Neural progenitor cell (in vitro differentiated cells): ENCODE measurements around the gene CFAP299. TPM values are rescaled to one million over a fixed set of nuclear protein-coding genes. Genes with fewer than 3 reads are reported as not detected.

Source experiments
- DNase-seq: peaks from one replicate; pipeline ENCODE4 v3.0.0-alpha.2; 2016; ENCODE audit warnings: low spot score
- H2AFZ ChIP-seq: fragments of 200-600 bp; sonication (generic); replicated peaks from 2 replicates; pipeline ENCODE4 v1.6.1; 2016; ENCODE audit warnings: antibody characterized with exemption
- H3F3A ChIP-seq: fragments of 200-600 bp; sonication (generic); 2 replicates; pipeline ENCODE4 v1.6.1; 2016; ENCODE audit warnings: antibody characterized with exemption, low read depth
- H3K27ac ChIP-seq: fragments of 200-600 bp; sonication (generic); 2 replicates; pipeline ENCODE4 v1.5.1; 2016; ENCODE audit warnings: mild to moderate bottlenecking
- H3K27me3 ChIP-seq: fragments of 200-600 bp; sonication (generic); 2 replicates; pipeline ENCODE4 v1.6.1; 2016; ENCODE audit warnings: mild to moderate bottlenecking, moderate library complexity
- H3K36me3 ChIP-seq: fragments of 200-600 bp; sonication (generic); 2 replicates; pipeline ENCODE4 v1.5.1; 2016
- H3K4me1 ChIP-seq: fragments of 200-600 bp; sonication (generic); 2 replicates; pipeline ENCODE4 v1.6.1; 2016; ENCODE audit warnings: mixed run types
- H3K4me2 ChIP-seq: fragments of 200-600 bp; sonication (generic); 2 replicates; pipeline ENCODE4 v1.6.1; 2016
- H3K4me3 ChIP-seq: fragments of 200-600 bp; sonication (generic); 2 replicates; pipeline ENCODE4 v1.5.1; 2016
- H3K79me2 ChIP-seq: fragments of 200-600 bp; sonication (generic); 2 replicates; pipeline ENCODE4 v1.6.1; 2016; ENCODE audit warnings: low read depth
- H3K9ac ChIP-seq: fragments of 200-600 bp; sonication (generic); 2 replicates; pipeline ENCODE4 v1.6.1; 2016
- H3K9me3 ChIP-seq: fragments of 200-600 bp; sonication (generic); 2 replicates; pipeline ENCODE4 v1.5.1; 2016; ENCODE audit warnings: low read depth
- H4K20me1 ChIP-seq: fragments of 200-600 bp; sonication (generic); 2 replicates; pipeline ENCODE4 v1.6.1; 2016; ENCODE audit warnings: low read depth
- H3K27ac Mint-ChIP-seq: 3 replicates; pipeline ENCODE4 v1.8.0; 2021; ENCODE audit warnings: mixed read lengths
- H3K27me3 Mint-ChIP-seq: 2 replicates; pipeline ENCODE4 v1.8.0; 2022; ENCODE audit warnings: low read depth, mild to moderate bottlenecking, inconsistent platforms, moderate library complexity, mixed read lengths; ENCODE audit not compliant: insufficient read depth
- H3K36me3 Mint-ChIP-seq: 3 replicates; pipeline ENCODE4 v1.8.0; 2021; ENCODE audit warnings: mixed read lengths
- H3K4me1 Mint-ChIP-seq: 3 replicates; pipeline ENCODE4 v1.8.0; 2021; ENCODE audit warnings: mixed read lengths
- H3K4me3 Mint-ChIP-seq: 3 replicates; pipeline ENCODE4 v1.8.0; 2021; ENCODE audit warnings: mild to moderate bottlenecking, moderate library complexity, mixed read lengths
- H3K9me3 Mint-ChIP-seq: 3 replicates; pipeline ENCODE4 v1.8.0; 2020; ENCODE audit warnings: mixed read lengths
- EZH2 ChIP-seq: fragments of 200-600 bp; sonication (generic); IDR thresholded peaks from 2 replicates; pipeline ENCODE4 v1.6.1; 2017; ENCODE audit warnings: antibody characterized with exemption, mild to moderate bottlenecking, moderate library complexity
- EZH2phosphoT487 ChIP-seq: fragments of 200-600 bp; sonication (generic); IDR thresholded peaks from 2 replicates; pipeline ENCODE4 v1.6.1; 2017; ENCODE audit warnings: antibody characterized with exemption
- total RNA-seq: library from RNA; depleted of rRNA; stranded (reverse); fragments of >200 nt; gene quantifications from 2 replicates; pipeline ENCODE4 v1.2.3, GENCODE V29; 2015; ENCODE audit warnings: low replicate concordance
- TF ChIP-seq, protein P1 (sequence below): fragments of 200-600 bp; sonication (generic); IDR thresholded peaks from 2 replicates; pipeline ENCODE4 v1.5.1; 2017; ENCODE audit warnings: antibody characterized with exemption, mild to moderate bottlenecking

CFAP299 gene
- total RNA-seq, 1 donor from 2014 or later = not detected

DNA sequence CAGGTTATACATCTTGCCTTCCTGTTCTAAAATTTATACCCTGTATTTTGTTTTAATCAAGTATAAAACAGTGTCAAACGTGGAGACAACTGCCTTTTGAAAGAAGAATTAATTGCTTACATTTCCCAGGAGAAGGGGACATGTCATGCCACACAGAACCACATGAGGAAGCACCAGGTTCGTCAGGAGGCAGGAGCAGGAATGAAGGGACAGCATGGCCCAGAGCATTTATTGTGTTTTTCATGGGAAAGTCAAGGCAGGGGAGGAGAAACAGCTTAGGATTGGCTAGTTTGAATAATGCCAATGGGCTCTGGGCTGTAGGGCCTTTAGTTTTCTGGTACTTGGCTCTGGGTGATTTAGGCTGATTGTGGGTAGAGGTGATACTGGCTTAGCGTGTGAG, 203.7 kb downstream of the CFAP299 start:
- H2AFZ ChIP-seq = no peak overlapping the region
- H3K9me3 Mint-ChIP-seq = no peaks in the 10 kb centered on the region

DNA sequence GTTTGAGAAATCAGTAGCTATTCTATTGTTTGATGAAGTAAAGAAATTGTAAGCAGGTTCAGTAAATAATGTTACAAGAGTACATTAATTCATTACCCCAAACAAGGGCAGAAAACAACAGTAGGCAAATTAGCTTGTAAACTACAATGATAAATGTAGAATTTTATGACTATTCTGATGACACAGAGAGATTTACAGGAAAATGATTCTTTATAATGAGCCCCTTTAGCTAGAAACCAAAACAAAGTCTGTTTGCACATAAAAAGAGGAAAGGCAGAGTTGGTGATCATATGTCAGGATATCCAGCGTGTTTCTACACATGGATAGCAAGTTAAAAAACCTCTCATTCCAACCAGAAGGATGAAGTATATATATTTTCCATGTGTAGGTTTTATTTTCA, 204.8 kb downstream of the CFAP299 start:
- no peak overlapping the region for H3K27ac Mint-ChIP-seq
- H3K4me1 Mint-ChIP-seq = no peaks in the 10 kb centered on the region
- H3K36me3 ChIP-seq = no peaks in the 10 kb centered on the region
- H3K4me3 ChIP-seq = no peak overlapping the region
- H3K9ac ChIP-seq = no peak overlapping the region
- no peak overlapping the region for H3K27ac ChIP-seq
- no peak overlapping the region for H3K4me2 ChIP-seq
- H3K9me3 ChIP-seq = no peaks in the 10 kb centered on the region
- no peaks in the 10 kb centered on the region for H3K4me1 ChIP-seq
- H3K36me3 Mint-ChIP-seq = no peaks in the 10 kb centered on the region
- no peaks in the 10 kb centered on the region for H3K27me3 Mint-ChIP-seq
- H3K4me3 Mint-ChIP-seq = no peak overlapping the region
- no peaks in the 10 kb centered on the region for H3F3A ChIP-seq
- DNase-seq = no peak
- no peak for TF ChIP-seq EZH2phosphoT487
- TF ChIP-seq, protein P1, sequence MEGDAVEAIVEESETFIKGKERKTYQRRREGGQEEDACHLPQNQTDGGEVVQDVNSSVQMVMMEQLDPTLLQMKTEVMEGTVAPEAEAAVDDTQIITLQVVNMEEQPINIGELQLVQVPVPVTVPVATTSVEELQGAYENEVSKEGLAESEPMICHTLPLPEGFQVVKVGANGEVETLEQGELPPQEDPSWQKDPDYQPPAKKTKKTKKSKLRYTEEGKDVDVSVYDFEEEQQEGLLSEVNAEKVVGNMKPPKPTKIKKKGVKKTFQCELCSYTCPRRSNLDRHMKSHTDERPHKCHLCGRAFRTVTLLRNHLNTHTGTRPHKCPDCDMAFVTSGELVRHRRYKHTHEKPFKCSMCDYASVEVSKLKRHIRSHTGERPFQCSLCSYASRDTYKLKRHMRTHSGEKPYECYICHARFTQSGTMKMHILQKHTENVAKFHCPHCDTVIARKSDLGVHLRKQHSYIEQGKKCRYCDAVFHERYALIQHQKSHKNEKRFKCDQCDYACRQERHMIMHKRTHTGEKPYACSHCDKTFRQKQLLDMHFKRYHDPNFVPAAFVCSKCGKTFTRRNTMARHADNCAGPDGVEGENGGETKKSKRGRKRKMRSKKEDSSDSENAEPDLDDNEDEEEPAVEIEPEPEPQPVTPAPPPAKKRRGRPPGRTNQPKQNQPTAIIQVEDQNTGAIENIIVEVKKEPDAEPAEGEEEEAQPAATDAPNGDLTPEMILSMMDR = no peak
- TF ChIP-seq EZH2 = no peak
- no peak overlapping the region for H2AFZ ChIP-seq
- no peaks in the 10 kb centered on the region for H4K20me1 ChIP-seq
- no peaks in the 10 kb centered on the region for H3K79me2 ChIP-seq
- H3K27me3 ChIP-seq = no peaks in the 10 kb centered on the region
- H3K9me3 Mint-ChIP-seq = no peaks in the 10 kb centered on the region

More for the DNA sequence above, 203.7 kb downstream of the CFAP299 start:
- H4K20me1 ChIP-seq = no peaks in the 10 kb centered on the region
- H3K27ac Mint-ChIP-seq = peak overlapping the region; percentile 15
- H3K4me3 ChIP-seq = no peak overlapping the region
- no peaks in the 10 kb centered on the region for H3K4me1 Mint-ChIP-seq
- no peaks in the 10 kb centered on the region for H3F3A ChIP-seq
- H3K9me3 ChIP-seq = no peaks in the 10 kb centered on the region
- H3K79me2 ChIP-seq = no peaks in the 10 kb centered on the region
- no peak overlapping the region for H3K4me2 ChIP-seq
- H3K27me3 Mint-ChIP-seq = no peaks in the 10 kb centered on the region
- no peak overlapping the region for H3K27ac ChIP-seq
- TF ChIP-seq EZH2phosphoT487 (no peak), EZH2 (no peak)
- TF ChIP-seq, protein P1 = no peak
- H3K4me3 Mint-ChIP-seq = no peak overlapping the region
- peak; percentile 3 for DNase-seq
- no peaks in the 10 kb centered on the region for H3K36me3 ChIP-seq
- H3K4me1 ChIP-seq = no peaks in the 10 kb centered on the region
- H3K36me3 Mint-ChIP-seq = no peaks in the 10 kb centered on the region
- no peaks in the 10 kb centered on the region for H3K27me3 ChIP-seq
- no peak overlapping the region for H3K9ac ChIP-seq

DNA sequence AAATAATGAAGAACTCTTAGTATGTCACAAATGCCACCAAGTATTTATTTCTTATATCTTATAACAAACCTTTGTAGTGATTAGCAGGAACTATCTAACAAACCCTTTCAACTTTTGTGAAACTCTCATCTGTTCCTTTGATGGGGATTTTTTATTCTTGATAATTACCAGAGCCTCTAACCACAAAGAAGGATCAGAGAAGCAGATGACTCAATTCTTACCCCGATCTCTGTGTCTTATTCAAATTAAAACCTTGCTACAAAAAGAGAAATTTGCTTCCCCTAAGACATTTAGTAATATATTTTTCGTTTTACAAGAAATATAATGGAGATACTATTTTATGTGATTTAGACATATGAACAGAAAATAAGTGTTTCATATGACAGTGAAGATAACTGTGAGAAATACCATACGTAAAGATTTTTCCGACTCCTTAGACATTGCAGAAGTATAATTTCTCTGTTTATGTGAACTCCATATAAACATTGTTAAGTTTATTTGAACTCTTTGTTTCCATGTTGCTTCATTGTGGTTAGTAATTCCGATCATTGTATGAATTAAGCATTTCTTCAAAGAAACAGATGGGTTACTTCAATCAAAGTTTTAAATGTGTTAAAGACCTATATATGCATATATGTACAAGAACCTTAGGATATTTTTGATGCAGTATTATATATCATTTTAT, 205.4 kb downstream of the CFAP299 start:
- H3K4me1 Mint-ChIP-seq = no peaks in the 10 kb centered on the region
- Histone ChIP-seq H3K4me1 (no peaks in the 10 kb centered on the region), H3K79me2 (no peaks in the 10 kb centered on the region), H3K9ac (no peak overlapping the region), H3K36me3 (no peaks in the 10 kb centered on the region), H3K4me2 (no peak overlapping the region), H2AFZ (no peak overlapping the region), H3K9me3 (no peaks in the 10 kb centered on the region), H3K4me3 (no peak overlapping the region), H3K27me3 (no peaks in the 10 kb centered on the region), H3F3A (no peaks in the 10 kb centered on the region), H3K27ac (no peak overlapping the region), H4K20me1 (no peaks in the 10 kb centered on the region)
- TF ChIP-seq EZH2 = no peak
- TF ChIP-seq, protein P1 = no peak
- TF ChIP-seq EZH2phosphoT487 = no peak
- no peaks in the 10 kb centered on the region for H3K36me3 Mint-ChIP-seq
- no peaks in the 10 kb centered on the region for H3K9me3 Mint-ChIP-seq
- DNase-seq = no peak
- H3K27me3 Mint-ChIP-seq = no peaks in the 10 kb centered on the region
- H3K27ac Mint-ChIP-seq = no peak overlapping the region
- no peak overlapping the region for H3K4me3 Mint-ChIP-seq
